Daoy (cell line): Measurements from ENCODE around the gene DTWD2. TPM values are rescaled to one million over a fixed set of nuclear protein-coding genes. Genes with fewer than 3 reads are reported as not detected.
"Not testable (repeated sequence)": the region's sequence is repeated elsewhere in the genome, so short reads cannot be mapped to it uniquely, and the experiment has no call there.

Experiments
- DNase-seq: peaks from one replicate; pipeline ENCODE4 v3.0.0-alpha.2; 2015; ENCODE audit warnings: low read depth
- total RNA-seq: library from RNA; depleted of rRNA; stranded (reverse); fragments of >200 nt; shearing (Covaris generic); gene quantifications from 2 replicates; pipeline ENCODE4 v1.2.3, GENCODE V29; 2014

DTWD2 gene
- total RNA-seq, 1 experiment from 2014 or later: 10.7 TPM

DNA sequence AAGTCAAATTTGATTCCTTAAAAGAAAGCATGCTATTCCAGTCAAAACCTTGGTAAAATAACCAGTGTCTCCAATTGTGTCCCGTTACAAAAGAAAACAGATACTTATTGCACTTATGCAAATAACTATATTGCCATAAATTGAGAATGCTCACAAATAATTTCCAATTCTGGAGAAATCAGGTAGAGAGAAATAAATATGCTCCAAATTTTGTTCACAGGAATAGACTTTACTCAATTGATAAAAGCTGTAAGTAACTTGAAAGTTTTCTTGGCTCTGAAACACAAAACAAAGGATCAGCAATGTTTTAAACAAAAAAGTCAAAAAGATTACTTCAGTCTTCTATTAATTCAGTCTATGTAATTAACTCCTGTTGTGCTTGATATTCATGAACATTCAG, 7.8 kb upstream of the DTWD2 start:
- no peak for DNase-seq

DNA sequence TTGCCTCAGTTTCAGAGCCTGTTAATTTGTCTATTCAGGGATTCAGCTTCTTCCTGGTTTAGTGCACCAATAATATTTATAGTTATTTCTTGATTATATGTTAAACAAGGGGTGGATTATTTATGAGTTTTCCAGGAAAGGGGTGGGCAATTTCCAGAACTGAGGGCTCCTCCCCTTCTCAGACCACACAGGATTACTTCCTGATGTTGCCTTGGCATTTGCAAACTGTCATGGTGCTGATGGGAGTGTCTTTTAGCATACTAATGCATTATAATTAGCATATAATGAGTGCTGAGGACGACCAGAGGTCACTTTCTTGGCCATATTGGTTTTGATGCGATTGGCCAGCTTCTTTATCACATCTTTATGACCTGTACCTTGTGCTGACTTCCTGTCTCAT, 6.2 kb upstream of the DTWD2 start:
- no peak for DNase-seq

DNA sequence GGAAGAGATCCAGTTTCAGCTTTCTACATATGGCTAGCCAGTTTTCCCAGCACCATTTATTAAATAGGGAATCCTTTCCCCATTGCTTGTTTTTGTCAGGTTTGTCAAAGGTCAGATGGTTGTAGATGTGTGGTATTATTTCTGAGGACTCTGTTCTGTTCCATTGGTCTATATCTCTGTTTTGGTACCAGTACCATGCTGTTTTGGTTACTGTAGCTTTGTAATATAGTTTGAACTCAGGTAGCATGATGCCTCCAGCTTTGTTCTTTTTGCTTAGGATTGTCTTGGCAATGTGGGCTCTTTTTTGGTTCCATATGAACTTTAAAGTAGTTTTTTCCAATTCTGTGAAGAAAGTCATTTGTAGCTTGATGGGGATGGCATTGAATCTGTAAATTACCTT, 4.8 kb upstream of the DTWD2 start:
- DNase-seq: not testable (repeated sequence)

DNA sequence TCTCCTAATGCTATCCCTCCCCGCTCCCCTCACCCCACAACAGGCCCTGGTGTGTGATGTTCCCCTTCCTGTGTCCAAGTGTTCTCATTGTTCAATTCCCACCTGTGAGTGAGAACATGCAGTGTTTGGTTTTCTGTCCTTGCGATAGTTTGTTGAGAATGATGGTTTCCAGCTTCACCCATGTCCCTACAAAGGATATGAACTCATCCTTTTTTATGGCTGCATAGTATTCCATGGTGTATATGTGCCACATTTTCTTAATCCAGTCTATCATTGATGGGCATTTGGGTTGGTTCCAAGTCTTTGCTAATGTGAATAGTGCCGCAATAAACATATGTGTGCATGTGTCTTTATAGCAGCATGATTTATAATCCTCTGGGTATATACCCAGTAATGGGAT, 3.7 kb upstream of the DTWD2 start:
- not testable (repeated sequence) for DNase-seq

DNA sequence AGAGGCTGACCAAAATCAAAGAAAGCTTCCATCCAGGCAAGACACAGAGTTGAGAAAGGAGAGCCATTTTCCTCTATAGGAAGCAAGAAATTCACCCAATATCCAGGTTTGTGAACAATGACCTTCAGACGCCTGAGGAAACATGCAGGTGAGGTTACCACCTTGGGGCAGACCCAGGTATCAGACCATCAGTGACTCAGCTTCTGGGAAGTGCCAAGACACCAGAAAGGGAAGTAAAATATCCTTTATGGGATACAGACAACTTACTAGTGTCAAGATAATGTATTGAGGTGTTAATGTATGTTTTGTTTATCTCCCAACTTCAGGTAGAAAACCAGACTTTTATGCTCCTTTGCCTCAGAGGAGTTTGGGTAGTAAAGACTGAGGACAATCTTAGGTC, 2.2 kb upstream of the DTWD2 start:
- no peak for DNase-seq

DNA sequence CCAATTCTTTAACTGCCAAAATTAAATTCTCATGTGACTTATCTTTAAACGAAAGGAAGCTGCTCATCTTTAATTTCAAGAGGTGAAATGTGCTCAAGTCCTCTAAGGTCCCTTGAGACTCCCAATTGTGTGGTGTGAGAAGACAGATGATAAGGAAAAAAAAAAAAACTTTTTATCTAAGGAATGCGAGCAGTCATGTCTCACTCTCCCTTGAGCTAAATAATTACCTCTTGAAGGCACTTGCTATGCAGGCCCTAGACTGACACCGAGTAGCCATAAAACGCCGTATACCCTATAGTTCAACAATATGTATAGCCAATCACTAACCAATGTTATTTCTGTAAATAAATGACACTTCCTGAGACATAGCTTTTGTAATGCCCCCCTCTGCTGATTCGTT, 1.5 kb upstream of the DTWD2 start:
- peak; percentile 9 for DNase-seq

DNA sequence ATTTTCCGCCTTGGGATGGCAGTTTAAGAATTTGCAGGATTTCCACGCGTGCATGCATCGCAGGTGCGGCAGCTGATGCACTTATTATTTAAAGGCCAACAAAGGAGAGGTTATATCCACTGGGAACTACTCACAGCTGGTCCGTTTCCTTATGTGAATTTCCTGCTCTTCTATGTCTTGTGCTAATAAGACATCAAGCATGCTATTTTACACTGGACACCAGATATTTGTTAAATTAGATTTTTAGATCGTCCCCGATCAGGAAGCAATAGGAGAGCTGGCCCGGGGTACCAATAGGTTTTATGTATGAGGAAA, 476 bp upstream of the DTWD2 start:
- no peak for DNase-seq

DNA sequence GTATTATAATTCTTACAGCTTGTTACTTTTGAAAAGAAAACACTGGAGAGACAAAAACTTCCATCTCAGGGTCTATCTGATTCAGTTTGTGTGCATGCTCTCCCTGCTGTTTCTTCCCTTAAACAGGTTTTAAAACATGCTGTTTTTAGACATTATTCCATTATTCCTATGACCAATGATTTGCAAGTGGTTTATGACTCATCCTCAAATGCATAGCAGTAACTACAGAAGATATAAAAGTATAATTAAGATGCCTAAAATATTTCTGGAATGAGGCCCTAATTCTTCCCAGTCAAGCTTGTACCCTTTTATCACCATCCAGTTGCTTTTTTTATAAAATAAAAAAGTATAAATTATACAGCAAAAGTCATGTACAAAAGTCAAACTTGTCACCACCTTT, 3.7 kb downstream of the DTWD2 start:
- peak; percentile 19 for DNase-seq

DNA sequence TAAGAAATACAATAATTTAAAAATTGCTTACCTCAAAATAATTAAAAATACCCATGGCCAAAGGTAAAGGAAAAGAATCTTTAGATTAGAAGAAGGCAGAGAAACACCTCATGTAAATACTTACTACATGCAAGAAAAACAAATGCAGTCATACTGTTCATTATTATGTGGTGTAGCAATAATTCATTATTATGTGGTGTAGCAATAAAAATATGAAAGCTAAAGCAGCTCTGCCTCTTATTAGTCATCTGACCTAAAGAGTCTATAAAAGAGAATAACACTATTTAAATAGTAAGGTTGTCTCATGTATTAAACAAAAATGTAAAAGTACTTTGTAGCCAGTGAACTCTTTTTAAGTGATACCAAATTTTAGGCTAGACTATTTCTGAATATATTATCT, 6.6 kb downstream of the DTWD2 start:
- no peak for DNase-seq

DNA sequence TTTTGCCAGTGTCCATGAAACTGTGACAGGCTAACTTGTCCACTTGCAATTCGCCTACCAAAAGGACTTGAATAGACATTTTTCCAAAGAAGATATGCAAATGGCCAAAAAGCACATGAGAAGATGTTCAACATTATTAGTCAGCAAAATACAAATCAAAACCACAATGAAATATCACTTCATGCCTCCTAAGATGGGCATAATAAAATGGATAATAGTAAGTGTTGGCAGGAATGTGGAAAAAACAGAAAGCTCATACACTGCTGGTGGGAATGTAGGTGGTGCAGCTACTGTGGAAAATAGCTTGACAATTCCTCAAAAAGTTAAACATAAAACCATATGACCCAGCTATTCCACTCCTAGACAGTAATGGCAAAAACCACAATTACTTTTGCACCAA, 7.9 kb downstream of the DTWD2 start:
- no peak for DNase-seq

DNA sequence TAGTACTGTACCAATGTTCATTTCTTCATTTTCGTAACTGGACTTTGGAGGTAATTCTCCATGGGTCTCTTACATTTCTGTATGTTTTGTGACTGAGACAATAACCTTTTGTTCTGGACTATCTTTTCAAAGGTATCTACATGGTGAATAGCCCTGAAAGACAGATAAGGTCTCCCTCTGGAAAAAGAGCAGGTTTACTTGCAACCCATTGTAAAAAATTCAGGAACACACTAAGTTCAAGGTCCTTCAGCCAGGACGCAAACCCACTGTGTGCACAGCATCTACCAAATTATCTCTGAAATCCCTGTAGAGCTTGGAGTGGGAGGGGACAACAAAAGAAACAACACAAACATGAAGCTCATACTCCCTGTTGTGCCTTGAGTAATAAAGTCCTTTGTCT, 8.3 kb downstream of the DTWD2 start:
- DNase-seq: no peak

DNA sequence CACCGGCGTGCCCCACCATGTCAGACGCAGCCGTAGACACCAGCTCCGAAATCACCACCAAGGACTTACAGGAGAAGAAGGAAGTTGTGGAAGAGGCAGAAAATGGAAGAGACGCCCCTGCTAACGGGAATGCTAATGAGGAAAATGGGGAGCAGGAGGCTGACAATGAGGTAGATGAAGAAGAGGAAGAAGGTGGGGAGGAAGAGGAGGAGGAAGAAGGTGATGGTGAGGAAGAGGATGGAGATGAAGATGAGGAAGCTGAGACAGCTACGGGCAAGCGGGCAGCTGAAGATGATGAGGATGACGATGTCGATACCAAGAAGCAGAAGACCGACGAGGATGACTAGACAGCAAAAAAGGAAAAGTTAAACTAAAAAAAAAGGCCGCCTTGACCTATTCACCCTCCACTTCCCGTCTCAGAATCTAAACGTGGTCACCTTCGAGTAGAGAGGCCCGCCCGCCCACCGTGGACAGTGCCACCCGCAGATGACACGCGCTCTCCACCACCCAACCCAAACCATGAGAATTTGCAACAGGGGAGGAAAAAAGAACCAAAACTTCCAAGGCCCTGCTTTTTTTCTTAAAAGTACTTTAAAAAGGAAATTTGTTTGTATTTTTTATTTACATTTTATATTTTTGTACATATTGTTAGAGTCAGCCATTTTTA, 14.4 kb downstream of the DTWD2 start:
- DNase-seq: not testable (repeated sequence)

DNA sequence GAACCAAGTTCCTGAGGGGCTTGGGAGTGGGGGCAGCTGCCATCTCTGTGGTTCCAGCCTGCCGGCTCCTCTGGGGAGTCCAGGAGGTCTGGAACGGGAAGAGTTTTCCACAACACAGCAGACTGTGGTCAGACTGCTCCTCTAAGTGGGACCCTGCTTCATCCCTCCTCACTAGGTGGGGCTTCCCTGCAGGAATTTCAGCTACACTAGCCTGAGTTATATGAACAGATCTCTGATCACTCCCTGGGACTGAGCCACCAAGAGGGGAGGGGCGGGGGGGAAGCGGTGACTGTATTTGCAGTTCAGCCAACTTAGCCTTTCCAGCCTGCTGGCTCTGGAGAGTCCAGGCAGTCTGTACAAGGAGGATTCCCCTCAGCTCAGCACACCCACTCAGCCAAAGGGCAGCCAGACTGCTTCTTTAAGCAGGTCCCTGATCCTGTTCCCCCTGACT, 19.4 kb downstream of the DTWD2 start:
- peak; percentile 19 for DNase-seq

DNA sequence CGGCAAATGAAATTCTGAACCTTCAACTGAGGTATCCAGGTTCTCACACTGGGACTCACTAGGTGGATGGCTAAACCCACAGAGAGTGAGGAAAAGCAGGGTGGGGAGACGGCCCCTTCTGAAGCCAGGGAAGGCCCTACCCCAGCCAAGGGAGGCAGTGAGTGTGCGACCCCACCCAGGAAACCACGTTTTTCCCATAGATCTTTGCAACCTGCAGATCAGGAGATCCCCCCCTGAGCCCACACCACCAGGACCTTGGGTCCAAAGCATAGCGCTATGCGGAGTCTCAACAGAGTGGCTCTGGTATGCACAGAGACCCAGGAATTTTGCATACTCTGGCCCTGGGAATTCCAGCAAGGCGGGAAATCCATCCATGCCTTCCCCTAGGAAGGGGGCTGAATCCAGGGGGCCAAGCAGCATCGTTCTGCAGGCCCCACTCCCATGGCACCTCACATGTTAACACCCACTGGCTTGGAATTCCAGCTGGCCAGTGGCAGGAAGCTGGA, 19.9 kb downstream of the DTWD2 start:
- DNase-seq: no peak

DNA sequence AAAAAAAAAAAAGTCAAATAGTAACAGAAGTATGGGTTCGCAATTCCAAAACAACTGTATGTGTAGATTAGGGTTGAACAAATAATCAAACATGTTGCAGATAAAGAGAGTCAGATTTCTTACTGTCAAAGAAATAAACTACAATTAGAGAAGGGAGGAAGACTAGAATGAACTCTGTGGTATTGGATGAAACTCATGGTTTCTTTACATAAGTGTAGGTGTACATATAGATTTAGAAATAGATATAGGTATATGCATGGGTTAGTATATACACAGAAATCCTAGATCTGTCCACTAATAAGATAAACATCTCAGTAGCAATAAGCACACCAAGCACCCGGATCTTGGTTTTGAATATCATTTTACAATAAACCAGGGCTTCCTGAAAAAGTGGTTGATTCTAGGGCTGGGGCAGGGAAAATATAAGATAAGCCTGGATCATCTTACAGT, 21.3 kb downstream of the DTWD2 start:
- no peak for DNase-seq

DNA sequence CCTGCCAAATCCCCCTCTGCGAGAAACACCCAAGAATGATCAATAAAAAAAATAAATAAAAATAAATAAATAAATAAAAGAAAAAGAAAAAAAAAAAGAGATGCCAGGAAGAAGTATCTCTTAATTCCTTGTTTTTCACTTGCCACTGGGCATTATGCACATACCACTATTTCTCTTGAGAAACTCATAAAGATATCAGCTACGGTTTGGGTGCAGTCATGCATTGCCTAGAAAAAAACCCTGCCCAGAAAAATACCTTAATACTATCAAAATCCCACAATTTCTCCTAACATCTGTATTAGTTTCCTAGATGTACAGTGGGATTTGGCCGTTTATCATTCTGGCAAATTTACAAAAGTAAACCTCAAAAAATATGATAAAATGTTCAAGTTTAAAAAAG, 22.5 kb downstream of the DTWD2 start:
- no peak for DNase-seq

DNA sequence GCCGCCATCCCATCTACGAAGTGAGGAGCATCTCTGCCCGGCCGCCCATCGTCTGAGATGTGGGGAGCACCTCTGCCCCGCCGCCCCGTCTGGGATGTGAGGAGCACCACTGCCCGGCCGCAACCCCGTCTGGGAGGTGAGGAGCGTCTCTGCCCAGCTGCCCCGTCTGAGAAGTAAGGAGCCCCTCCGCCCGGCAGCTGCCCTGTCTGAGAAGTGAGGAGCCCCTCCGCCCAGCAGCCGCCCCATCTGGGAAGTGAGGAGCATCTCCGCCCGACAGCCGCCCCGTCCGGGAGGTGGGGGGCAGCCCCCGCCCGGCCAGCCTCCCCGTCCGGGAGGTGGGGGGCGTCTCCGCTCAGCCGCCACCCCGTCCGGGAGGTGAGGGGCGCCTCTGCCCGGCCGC, 23.4 kb downstream of the DTWD2 start:
- not testable (repeated sequence) for DNase-seq

DNA sequence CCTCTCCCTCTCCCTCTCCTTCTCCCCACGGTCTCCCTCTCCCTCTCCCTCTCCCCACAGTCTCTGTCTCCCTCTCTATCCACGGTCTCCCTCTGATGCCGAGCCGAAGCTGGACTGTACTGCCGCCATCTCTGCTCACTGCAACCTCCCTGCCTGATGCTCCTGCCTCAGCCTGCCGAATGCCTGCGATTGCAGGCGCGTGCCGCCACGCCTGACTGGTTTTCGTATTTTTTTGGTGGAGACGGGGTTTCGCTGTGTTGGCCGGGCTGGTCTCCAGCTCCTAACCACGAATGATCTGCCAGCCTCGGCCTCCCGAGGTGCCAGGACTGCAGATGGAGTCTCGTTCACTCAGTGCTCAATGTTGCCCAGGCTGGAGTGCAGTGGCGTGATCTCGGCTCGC, 24.0 kb downstream of the DTWD2 start:
- DNase-seq: not testable (repeated sequence)

DNA sequence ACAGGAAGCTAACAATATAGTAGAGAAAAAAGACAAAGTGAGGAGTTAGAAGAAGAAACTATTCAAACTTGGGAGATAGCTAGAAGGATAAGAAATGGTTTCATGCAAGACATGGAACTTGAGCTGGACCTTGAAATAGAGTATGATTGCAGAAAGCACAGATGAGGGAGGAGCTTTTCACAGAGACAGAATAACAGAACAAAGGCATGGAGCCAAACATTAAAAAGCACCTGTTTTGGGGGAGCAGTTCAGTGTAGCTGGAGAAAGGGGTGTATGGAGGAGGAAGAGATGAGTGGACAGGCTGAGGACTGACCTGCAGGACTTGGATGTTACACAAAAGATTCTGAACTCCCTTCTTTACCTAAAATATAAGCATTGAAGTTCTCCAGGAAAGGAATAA, 25.2 kb downstream of the DTWD2 start:
- no peak for DNase-seq

DNA sequence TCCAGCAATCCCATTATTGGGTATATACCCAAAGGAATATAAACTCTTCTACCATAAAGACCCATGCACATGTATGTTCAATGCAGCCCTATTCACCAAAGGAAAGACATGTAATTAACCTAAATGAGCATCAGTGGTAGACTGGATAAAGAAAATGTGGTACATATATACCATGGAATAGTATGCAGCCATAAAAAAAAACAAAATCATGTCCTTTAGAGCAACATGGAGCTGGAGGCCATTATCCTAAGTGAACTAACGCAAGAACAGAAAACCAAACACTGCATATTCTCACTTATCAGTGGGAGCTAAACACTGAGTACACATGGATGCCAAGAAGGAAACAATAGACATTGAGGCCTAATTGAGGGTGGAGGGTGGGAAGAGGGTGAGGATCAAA, 27.8 kb downstream of the DTWD2 start:
- no peak for DNase-seq

DNA sequence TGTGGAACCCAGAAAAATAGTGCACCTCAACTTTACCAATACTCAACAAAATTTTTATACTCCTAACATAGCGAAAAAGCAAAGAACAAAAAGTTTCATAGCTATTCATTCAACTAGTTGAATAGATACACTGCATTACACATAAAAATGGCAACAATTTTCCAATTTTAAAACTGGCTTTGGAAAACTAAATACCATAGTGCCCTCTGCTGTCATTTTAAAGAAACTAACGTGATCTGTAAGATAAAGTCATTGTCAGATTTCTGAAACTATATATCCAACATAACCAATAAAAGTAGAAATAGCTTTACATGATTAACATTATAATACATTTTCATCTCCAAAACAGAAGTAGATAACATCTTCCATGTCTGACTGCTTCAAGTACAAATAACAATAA, 31.6 kb downstream of the DTWD2 start:
- no peak for DNase-seq

DNA sequence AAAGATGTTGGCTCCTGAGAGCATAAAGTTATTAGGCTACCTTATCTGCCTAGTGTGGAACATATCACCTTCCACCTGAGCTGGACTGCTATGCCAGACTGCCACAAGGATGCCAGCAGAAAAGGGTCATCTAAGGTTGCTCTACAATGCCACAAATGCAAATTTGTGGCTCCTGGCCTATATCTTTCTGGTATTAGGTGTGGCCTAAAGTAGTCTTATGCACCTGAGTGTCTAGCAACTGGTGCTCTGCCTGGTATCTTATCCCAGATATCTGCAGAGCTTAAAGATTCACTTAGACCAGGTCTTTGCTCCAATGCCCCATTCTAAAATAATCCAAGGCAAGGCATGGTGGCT, 34.7 kb downstream of the DTWD2 start:
- DNase-seq: no peak

DNA sequence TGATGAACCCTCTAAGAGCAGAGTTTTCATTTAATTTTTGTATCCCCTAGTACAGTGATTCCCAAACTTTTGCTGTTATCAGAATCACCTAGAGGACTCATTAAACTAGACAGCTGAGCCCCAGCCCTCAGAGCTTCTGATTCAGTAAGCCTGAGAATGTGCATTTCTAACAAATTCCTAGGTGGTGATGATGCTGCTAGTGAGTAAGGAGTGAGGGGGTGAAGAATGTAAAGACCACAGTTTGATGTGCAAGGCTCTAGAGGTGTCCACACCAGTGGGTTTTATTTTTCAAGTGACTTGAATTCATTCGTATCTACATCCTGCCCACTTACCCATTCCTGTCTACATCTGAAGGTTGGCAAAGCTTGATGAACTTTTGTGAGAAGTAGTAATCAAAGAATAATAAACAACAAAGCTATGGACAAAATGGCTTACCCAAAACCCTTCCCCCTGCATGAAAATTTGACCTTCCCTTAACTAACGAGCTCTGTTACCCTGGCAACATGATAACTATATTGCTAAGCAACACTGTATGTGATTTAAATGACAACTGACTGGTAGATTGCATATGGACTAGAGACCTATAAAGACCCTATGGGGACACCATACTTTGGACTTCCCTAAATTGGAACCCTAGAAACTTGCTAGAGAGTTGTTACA, 35.2 kb downstream of the DTWD2 start:
- no peak for DNase-seq

DNA sequence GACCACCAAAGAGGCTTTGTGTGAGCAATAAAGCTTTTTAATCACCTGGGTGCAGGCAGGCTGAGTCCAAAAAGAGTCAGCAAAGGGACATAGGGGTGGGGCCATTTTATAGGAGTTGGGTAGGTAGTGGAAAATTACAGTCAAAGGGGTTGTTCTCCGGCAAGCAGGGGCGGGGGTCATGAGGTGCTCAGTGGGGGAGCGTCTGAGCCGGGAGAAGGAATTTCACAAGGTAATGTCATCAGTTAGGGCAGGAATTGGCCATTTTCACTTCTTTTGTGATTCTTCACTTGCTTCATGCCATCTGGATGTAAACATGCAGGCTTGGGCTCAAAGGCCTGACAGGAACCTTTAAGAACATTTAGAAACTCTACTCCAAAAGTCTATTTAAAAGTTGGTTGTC, 36.0 kb downstream of the DTWD2 start:
- DNase-seq: not testable (repeated sequence)
